Stimulated activated CD4-positive, alpha-beta T cell treated with anti-CD3 and anti-CD28 coated beads, Interleukin-1b, Interleukin-23, amount 100 ng/mL, for 4 hours (primary cell): Measurements from ENCODE around the gene AMY1B.
"Not testable (repeated sequence)": the region's sequence is repeated elsewhere in the genome, so short reads cannot be mapped to it uniquely, and the experiment has no call there.

Experiments
- DNase-seq, 2 donors: peaks; one replicate each; pipeline ENCODE4 v3.0.0-alpha.2; 2020; ENCODE audit warnings: low read depth in 2 of 2

AMY1B gene

GRCh38 chr1:103696110-103696509, at the start of gene AMY1B:
AMY1B (minus strand) TSS chr1:103696210; CDS start chr1:103695639, 571 bp downstream.
- not testable (repeated sequence) for DNase-seq

DNA sequence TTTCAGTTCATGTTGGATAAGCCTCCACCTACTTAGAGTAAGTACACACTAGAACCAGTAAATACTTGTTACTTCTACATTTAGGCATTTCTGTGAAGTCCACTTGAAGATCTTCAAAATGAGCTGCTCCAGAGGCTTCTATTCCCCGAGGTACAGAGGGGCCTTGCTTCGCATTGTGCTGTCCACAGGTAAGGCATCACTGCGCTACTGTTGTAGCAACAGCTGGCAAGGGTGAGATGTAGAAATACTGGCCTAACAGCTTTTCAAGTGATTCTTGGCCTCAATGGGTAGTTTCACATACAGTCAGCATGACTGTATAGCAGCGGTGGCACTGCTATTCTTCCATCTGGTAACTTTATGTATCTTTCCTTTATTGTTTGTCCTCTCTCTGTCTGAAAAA, 49.0 kb upstream of the AMY1B start:
- DNase-seq = not testable (repeated sequence)

DNA sequence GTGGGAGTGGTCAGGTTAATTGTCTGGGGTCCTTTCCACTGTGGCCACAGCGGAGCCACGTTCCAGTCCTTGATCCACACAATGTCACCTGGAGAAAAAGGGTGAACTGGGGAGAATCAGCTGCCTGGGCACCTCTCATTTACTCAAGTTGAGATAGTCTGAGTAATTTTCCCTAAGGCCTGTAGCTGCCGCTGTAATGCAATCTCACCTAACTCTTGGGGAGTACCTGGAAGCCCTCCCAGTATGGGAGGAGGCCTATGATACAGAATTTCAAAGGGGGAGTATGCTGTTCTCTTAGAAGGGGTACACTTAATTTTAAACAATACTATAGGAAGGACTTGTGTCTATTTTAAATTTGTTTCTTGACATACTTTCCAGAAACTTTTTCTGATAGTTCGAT, 48.4 kb upstream of the AMY1B start:
- DNase-seq = not testable (repeated sequence)

DNA sequence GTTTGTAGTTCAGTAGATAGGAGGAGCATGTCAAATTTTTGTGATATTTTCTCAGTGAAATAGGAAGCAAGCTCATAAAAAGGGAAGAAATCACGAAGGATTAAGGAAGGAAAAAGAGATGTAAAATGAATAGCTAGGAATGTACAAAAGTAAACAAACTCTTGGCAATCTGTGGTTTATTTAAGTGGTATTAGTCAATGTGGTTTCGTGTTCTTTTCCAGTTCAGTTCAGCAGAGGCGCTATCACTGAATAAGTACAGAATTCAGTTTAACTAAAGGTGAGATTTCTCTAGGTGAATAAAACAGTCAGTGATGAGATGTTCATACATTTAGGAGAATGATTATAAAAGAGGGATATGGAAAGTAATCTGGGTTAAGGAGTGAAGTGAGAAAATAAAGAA, 42.0 kb upstream of the AMY1B start:
- DNase-seq = not testable (repeated sequence)

DNA sequence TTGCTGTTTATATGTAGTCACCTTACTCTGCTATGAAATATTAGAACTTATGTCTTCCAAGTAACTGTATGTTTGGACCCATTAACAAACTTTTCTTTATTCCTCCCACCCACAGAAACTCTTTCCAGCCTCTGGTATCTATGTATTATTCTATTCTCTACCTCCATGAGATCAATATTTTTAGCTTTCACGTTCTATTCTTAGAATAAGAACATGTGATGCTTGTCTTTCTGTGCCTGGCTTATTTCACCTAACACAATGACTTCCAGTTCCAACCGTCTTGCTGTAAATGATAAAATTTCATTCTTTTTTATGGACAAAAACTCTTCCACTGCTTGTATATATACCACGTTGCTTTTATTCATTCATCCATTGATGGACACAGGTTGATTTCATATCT, 39.3 kb upstream of the AMY1B start:
- DNase-seq = not testable (repeated sequence)

DNA sequence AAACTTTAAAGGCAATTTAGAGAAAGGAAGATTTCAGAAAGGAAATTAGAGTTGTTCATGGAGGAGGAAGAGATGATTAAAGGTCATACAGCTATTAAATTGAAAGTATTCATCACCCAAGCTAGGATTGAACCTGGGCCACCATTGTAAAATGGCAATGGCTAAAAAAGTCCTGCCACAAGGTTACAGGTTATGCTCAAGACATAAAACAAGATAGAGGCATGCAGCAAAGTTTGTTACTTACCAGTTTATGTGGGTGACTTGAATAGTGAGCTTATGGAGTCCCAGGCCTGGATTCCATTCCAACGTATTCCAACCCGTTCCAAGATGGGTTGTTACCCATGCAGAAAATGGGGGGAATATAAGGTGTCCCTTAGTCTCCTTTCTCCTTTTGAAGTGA, 25.5 kb upstream of the AMY1B start:
- not testable (repeated sequence) for DNase-seq

- not testable (repeated sequence) for DNase-seq
Observed at GRCh38 chr1:103717404-103717803, 21.4 kb upstream of the AMY1B start.

DNA sequence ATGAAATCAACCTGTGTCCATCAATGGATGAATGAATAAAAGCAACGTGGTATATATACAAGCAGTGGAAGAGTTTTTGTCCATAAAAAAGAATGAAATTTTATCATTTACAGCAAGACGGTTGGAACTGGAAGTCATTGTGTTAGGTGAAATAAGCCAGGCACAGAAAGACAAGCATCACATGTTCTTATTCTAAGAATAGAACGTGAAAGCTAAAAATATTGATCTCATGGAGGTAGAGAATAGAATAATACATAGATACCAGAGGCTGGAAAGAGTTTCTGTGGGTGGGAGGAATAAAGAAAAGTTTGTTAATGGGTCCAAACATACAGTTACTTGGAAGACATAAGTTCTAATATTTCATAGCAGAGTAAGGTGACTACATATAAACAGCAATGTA, 14.4 kb upstream of the AMY1B start:
- DNase-seq = not testable (repeated sequence)

- DNase-seq = not testable (repeated sequence)
Observed at GRCh38 chr1:103707670-103708069, 11.7 kb upstream of the AMY1B start.

- not testable (repeated sequence) for DNase-seq
Observed at GRCh38 chr1:103701256-103701655, 5.2 kb upstream of the AMY1B start.

- not testable (repeated sequence) for DNase-seq
Observed at GRCh38 chr1:103700669-103701068, 4.7 kb upstream of the AMY1B start.

GRCh38 chr1:103697430-103697829, 1.4 kb upstream of the AMY1B start:
- not testable (repeated sequence) for DNase-seq

DNA sequence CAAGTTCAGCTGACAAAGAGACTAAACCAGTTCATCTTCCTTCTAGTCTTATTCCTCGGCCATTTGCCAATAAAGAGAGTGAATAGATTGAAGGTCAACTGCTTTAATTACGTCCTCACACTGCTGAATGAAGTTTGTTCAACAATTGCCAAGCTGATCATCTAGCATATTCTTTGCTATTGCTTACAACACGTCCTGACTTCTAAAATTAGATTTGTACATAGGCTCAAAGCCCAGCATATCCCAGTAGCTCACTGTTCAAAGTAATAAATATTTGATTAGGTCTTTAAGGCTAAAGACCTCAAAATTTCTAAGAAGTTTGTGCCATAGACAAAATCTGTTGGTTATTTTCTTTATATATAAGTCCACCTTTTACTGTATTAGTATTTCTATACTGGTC, 19.7 kb downstream of the AMY1B start:
- not testable (repeated sequence) for DNase-seq

DNA sequence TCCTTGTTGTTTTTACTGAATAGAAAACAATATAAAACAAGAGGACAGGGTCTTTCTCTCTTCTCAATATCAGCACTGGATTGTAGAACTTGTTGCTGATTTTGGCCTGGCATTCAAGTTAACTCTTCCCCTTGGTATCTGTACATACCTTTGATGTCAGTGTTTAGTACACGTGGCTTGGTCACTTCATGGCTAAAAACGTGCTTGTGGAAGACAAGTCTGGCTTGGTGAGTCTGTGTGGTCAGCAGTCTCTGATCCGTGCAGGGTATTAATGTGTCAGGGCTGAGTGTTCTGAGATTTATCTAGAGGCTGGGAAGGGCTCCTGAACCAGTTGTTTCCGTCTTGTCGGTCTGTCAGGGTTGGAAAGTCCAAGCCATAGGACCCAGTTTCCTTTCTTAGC, 40.5 kb downstream of the AMY1B start, which contains the start of gene AMY1A:
Gene AMY1A (plus strand): TSS at position 301 of the 400 bp plus-strand sequence. CDS start 571 bp downstream, outside the sequence.
- not testable (repeated sequence) for DNase-seq

GRCh38 chr1:103654133-103654532, 41.9 kb downstream of the AMY1B start:
- DNase-seq = not testable (repeated sequence)

- DNase-seq = not testable (repeated sequence)
Observed at GRCh38 chr1:103650889-103651288, 45.1 kb downstream of the AMY1B start.

- DNase-seq = not testable (repeated sequence)
Observed at GRCh38 chr1:103650305-103650704, 45.7 kb downstream of the AMY1B start.

- DNase-seq = not testable (repeated sequence)
Observed at GRCh38 chr1:103643908-103644307, 52.1 kb downstream of the AMY1B start.

DNA sequence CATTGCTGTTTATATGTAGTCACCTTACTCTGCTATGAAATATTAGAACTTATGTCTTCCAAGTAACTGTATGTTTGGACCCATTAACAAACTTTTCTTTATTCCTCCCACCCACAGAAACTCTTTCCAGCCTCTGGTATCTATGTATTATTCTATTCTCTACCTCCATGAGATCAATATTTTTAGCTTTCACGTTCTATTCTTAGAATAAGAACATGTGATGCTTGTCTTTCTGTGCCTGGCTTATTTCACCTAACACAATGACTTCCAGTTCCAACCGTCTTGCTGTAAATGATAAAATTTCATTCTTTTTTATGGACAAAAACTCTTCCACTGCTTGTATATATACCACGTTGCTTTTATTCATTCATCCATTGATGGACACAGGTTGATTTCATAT, 54.8 kb downstream of the AMY1B start:
- not testable (repeated sequence) for DNase-seq
